Neural cell (in vitro differentiated cells): ENCODE measurements around the gene NKAIN4.

ENCODE experiments used
- EZH2 ChIP-seq: fragments of 200-600, 300-800 bp; shearing (Covaris generic), sonication (generic); IDR thresholded peaks from 2 replicates; pipeline ENCODE4 v1.6.1; 2014; ENCODE audit warnings: antibody characterized with exemption, low read length, borderline replicate concordance, mild to moderate bottlenecking; ENCODE audit not compliant: insufficient read depth, poor library complexity, severe bottlenecking
- MXI1 ChIP-seq: fragments of 450-650 bp; conservative IDR thresholded peaks from 2 replicates; pipeline ENCODE4 v1.6.1; 2014; ENCODE audit warnings: antibody characterized with exemption, mild to moderate bottlenecking; ENCODE audit not compliant: poor library complexity, severe bottlenecking
- POLR2AphosphoS5 ChIP-seq: IDR thresholded peaks from 2 replicates; pipeline ENCODE4 v1.6.1; 2012
- RAD21 ChIP-seq: fragments of 450-650 bp; conservative IDR thresholded peaks from 2 replicates; pipeline ENCODE4 v1.6.1; 2014; ENCODE audit warnings: antibody characterized with exemption, mild to moderate bottlenecking, moderate library complexity
- SMC3 ChIP-seq: fragments of 450-650 bp; conservative IDR thresholded peaks from 2 replicates; pipeline ENCODE4 v1.6.1; 2014; ENCODE audit warnings: antibody characterized with exemption, mild to moderate bottlenecking, moderate library complexity; ENCODE audit not compliant: poor library complexity
- TAF1 ChIP-seq: IDR thresholded peaks from 2 replicates; pipeline ENCODE4 v1.6.1; 2012; ENCODE audit warnings: low read depth
- TF ChIP-seq, protein P1 (sequence below): fragments of 450-650 bp; IDR thresholded peaks from 2 replicates; pipeline ENCODE4 v1.5.1; 2014; ENCODE audit warnings: antibody characterized with exemption, mild to moderate bottlenecking, moderate library complexity; ENCODE audit not compliant: poor library complexity, severe bottlenecking

DNA sequence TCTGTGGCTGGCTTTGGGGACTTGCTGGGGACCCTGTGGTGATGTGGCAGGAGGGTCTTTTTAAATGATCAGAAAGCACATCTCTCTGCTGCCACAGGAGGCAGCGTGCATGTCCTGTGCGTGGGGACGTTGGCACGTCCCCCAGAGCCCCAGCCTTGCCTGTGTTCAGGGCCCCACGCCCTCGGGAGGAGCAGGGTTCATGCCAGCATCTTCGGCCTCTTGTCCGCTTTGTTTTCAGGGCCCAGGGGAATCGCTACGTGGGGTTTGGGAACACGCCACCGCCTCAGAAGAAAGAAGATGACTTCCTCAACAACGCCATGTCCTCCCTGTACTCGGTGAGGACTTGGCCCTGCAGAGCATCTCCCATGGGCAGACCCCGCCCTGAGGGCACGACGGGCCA is 24.4 kb upstream of the NKAIN4 start:
- TF ChIP-seq, protein P1, sequence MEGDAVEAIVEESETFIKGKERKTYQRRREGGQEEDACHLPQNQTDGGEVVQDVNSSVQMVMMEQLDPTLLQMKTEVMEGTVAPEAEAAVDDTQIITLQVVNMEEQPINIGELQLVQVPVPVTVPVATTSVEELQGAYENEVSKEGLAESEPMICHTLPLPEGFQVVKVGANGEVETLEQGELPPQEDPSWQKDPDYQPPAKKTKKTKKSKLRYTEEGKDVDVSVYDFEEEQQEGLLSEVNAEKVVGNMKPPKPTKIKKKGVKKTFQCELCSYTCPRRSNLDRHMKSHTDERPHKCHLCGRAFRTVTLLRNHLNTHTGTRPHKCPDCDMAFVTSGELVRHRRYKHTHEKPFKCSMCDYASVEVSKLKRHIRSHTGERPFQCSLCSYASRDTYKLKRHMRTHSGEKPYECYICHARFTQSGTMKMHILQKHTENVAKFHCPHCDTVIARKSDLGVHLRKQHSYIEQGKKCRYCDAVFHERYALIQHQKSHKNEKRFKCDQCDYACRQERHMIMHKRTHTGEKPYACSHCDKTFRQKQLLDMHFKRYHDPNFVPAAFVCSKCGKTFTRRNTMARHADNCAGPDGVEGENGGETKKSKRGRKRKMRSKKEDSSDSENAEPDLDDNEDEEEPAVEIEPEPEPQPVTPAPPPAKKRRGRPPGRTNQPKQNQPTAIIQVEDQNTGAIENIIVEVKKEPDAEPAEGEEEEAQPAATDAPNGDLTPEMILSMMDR = no peak
- TF ChIP-seq SMC3 (no peak), EZH2 (no peak), RAD21 (no peak), TAF1 (no peak), POLR2AphosphoS5 (no peak), MXI1 (no peak)
